IMR-90 (cell line): ENCODE data around the gene SREBF2. TPM values are rescaled to one million over a fixed set of nuclear protein-coding genes. Genes with fewer than 3 reads are reported as not detected.

Source experiments
- ATAC-seq: fragments of 200-7000 bp; cut with Tn5 transposase; 2 replicates; pipeline ENCODE4 v1.9.1; 2020; ENCODE audit warnings: low read depth, mild to moderate bottlenecking, moderate library complexity
- BruUV-seq: library from RNA; stranded (reverse); fragments of 400-500 nt; replicated peaks from 2 replicates; lab custom pipeline; 2021; lab: Mats Ljungman, UMichigan
- CTCF ChIA-PET: fragments of 300-600 bp; formaldehyde crosslinking; extraction: SDS; loops from one replicate; lab custom pipeline; 2021; ENCODE audit warnings: antibody characterized with exemption; lab: Yijun Ruan, JAX
- POLR2A ChIA-PET: fragments of 300-600 bp; sonication (Branson Sonifier 250); formaldehyde crosslinking; loops from one replicate; lab custom pipeline; 2022; ENCODE audit warnings: antibody characterized with exemption; ENCODE audit not compliant: unreplicated experiment; lab: Charles Lee
- DNase-seq: peaks from one replicate; pipeline ENCODE4 v3.0.0; 2013
- H2AFZ ChIP-seq: replicated peaks from 2 replicates; pipeline ENCODE3; 2013; ENCODE audit warnings: low read length, mild to moderate bottlenecking; ENCODE audit not compliant: poor library complexity
- H2AK5ac ChIP-seq: 2 replicates; pipeline ENCODE4 v1.6.1; 2013; ENCODE audit warnings: low read depth, low read length, inconsistent platforms
- H2AK9ac ChIP-seq: replicated peaks from 2 replicates; pipeline ENCODE3; 2013; ENCODE audit warnings: mild to moderate bottlenecking, low read depth, low read length, moderate library complexity; ENCODE audit not compliant: poor library complexity
- H2BK120ac ChIP-seq: 2 replicates; pipeline ENCODE4 v1.6.1; 2013; ENCODE audit warnings: low read depth, low read length, inconsistent platforms
- H2BK15ac ChIP-seq: 3 replicates; pipeline ENCODE4 v1.6.1; 2013; ENCODE audit warnings: low read depth, low read length, inconsistent platforms
- H2BK20ac ChIP-seq: 2 replicates; pipeline ENCODE4 v1.6.1; 2013; ENCODE audit warnings: low read depth, mild to moderate bottlenecking, inconsistent platforms, low read length, moderate library complexity
- H2BK5ac ChIP-seq: 2 replicates; pipeline ENCODE4 v1.6.1; 2013; ENCODE audit warnings: mild to moderate bottlenecking, low read depth, low read length, inconsistent platforms; ENCODE audit not compliant: poor library complexity, severe bottlenecking
- H3K14ac ChIP-seq: replicated peaks from 2 replicates; pipeline ENCODE4 v1.6.1; 2013; ENCODE audit warnings: low read depth, low read length, inconsistent platforms
- H3K18ac ChIP-seq: 2 replicates; pipeline ENCODE4 v1.6.1; 2013; ENCODE audit warnings: low read depth, low read length, control low read depth
- H3K23ac ChIP-seq: 2 replicates; pipeline ENCODE4 v1.6.1; 2013; ENCODE audit warnings: low read depth, low read length, inconsistent platforms
- H3K27ac ChIP-seq: 2 replicates; pipeline ENCODE4 v1.5.1; 2013; ENCODE audit warnings: mild to moderate bottlenecking, control low read depth, low read length; ENCODE audit not compliant: insufficient read depth
- H3K27me3 ChIP-seq: 2 replicates; pipeline ENCODE4 v1.6.1; 2013; ENCODE audit warnings: low read length; ENCODE audit not compliant: control insufficient read depth, insufficient read depth
- H3K36me3 ChIP-seq: 2 replicates; pipeline ENCODE4 v1.6.1; 2013; ENCODE audit warnings: low read length, mixed read lengths; ENCODE audit not compliant: control insufficient read depth, insufficient read depth
- H3K4ac ChIP-seq: 2 replicates; pipeline ENCODE4 v1.6.1; 2013; ENCODE audit warnings: low read depth, low read length, inconsistent platforms
- H3K4me1 ChIP-seq: 2 replicates; pipeline ENCODE4 v1.6.1; 2013; ENCODE audit warnings: low read length, mixed read lengths; ENCODE audit not compliant: control insufficient read depth, insufficient read depth
- H3K4me2 ChIP-seq: 2 replicates; pipeline ENCODE4 v1.6.1; 2013; ENCODE audit warnings: low read depth, mild to moderate bottlenecking, control low read depth, low read length, moderate library complexity
- H3K4me3 ChIP-seq: 2 replicates; pipeline ENCODE4 v1.5.1; 2013; ENCODE audit warnings: low read depth, mild to moderate bottlenecking, control low read depth, low read length, moderate library complexity; ENCODE audit not compliant: insufficient read depth
- H3K56ac ChIP-seq: 2 replicates; pipeline ENCODE4 v1.6.1; 2013; ENCODE audit warnings: low read length, inconsistent platforms; ENCODE audit not compliant: insufficient read depth; ENCODE audit errors: extremely low read depth
- H3K79me1 ChIP-seq, 2 experiments: 2 replicates each; pipeline ENCODE4 v1.6.1; 2013; ENCODE audit warnings: low read length in 2 of 2, inconsistent platforms in 1 of 2, low read depth in 1 of 2
- H3K9ac ChIP-seq: 2 replicates; pipeline ENCODE4 v1.6.1; 2013; ENCODE audit warnings: low read depth, low read length, control low read depth
- H3K9me1 ChIP-seq: 2 replicates; pipeline ENCODE4 v1.6.1; 2013; ENCODE audit warnings: low read length, inconsistent platforms; ENCODE audit not compliant: insufficient read depth
- H3K9me3 ChIP-seq: 2 replicates; pipeline ENCODE4 v1.6.1; 2013; ENCODE audit warnings: low read length; ENCODE audit not compliant: control insufficient read depth, insufficient read depth
- H4K20me1 ChIP-seq: 2 replicates; pipeline ENCODE4 v1.6.1; 2013; ENCODE audit warnings: low read length, inconsistent platforms; ENCODE audit not compliant: insufficient read depth
- H4K5ac ChIP-seq: 2 replicates; pipeline ENCODE4 v1.6.1; 2013; ENCODE audit warnings: mild to moderate bottlenecking, low read depth, low read length, control low read depth
- H4K8ac ChIP-seq, 2 experiments: 2 replicates each; pipeline ENCODE4 v1.6.1; 2013; ENCODE audit warnings: low read depth in 2 of 2, low read length in 2 of 2, control low read depth in 1 of 2, inconsistent platforms in 1 of 2
- H4K91ac ChIP-seq: 2 replicates; pipeline ENCODE4 v1.6.1; 2013; ENCODE audit warnings: low read depth, low read length, inconsistent platforms; ENCODE audit not compliant: insufficient read depth
- CEBPB ChIP-seq: IDR thresholded peaks from 2 replicates; pipeline ENCODE4 v1.6.1; 2012; ENCODE audit warnings: low read depth, low read length, improper control_type of control experiment
- FOS ChIP-seq: fragments of 150-350 bp; IDR thresholded peaks from 2 replicates; pipeline ENCODE4 v1.6.1; 2016; ENCODE audit warnings: low read depth, low read length
- RCOR1 ChIP-seq: IDR thresholded peaks from 2 replicates; pipeline ENCODE4 v1.6.1; 2012; ENCODE audit warnings: mild to moderate bottlenecking, low read length, improper control_type of control experiment; ENCODE audit not compliant: insufficient replicate concordance
- RFX5 ChIP-seq: IDR thresholded peaks from 2 replicates; pipeline ENCODE4 v1.8.0; 2012; ENCODE audit warnings: low read depth, mild to moderate bottlenecking, low read length, moderate library complexity
- SMC3 ChIP-seq: fragments of 150-350 bp; IDR thresholded peaks from 2 replicates; pipeline ENCODE4 v1.6.1; 2016; ENCODE audit warnings: low read depth, mild to moderate bottlenecking, antibody characterized with exemption, low read length, moderate library complexity
- WGBS, 2 experiments: methylation state at CpG; one replicate each; pipeline versions ENCODE4 v1.1.5 to v1.1.7; 2013; ENCODE audit warnings: missing lambda C conversion rate in 2 of 2; ENCODE audit not compliant: insufficient read length in 1 of 2; ENCODE audit errors: extremely low coverage in 2 of 2; 5-methylcytosine and 5-hydroxymethylcytosine counted together
- dilution Hi-C: fragments of 300-500 bp; cut with HindIII; formaldehyde crosslinking; loops from one replicate; pipeline ENCODE4 v1.14.3; 2018; ENCODE audit warnings: low sequenced_read_pairs; ENCODE audit not compliant: unreplicated experiment
- in situ Hi-C: fragments of 300-500 bp; cut with MboI; formaldehyde crosslinking; loops from 3 replicates; pipeline ENCODE4 v1.14.3; 2019; ENCODE audit warnings: low sequenced_read_pairs, inconsistent platforms, mixed read lengths
- intact Hi-C: fragments of 100-400 bp; cut with micrococcal nuclease; formaldehyde crosslinking; loops from 2 replicates; pipeline ENCODE4 v1.10.0; 2022
- polyA plus RNA-seq, 3 experiments: library from polyadenylated mRNA; depleted of rRNA; stranded (reverse); fragments of >200 nt; gene quantifications; 2 replicates each; pipeline ENCODE4 v1.2.3, GENCODE V29; 2012; ENCODE audit warnings: low replicate concordance in 1 of 3
- total RNA-seq: library from RNA; depleted of rRNA; stranded (reverse); fragments of >200 nt; gene quantifications from 2 replicates; pipeline ENCODE4 v1.2.3, GENCODE V29; 2012

The SREBF2 gene
- total and polyA plus RNA-seq, 2 of the 4 experiments (the other 2 are of a cell fraction): 8.1 to 47.4 TPM

GRCh38 chr22:41923595-41924276 is 90.8 kb downstream of the SREBF2 start:
- ATAC-seq: no peak
- Histone ChIP-seq H3K4me3 (no peak overlapping the region), H4K20me1 (no peaks in the 10 kb centered on the region), H4K91ac (no peak overlapping the region), H3K79me1 (no peaks in the 10 kb centered on the region), H3K27me3 (peaks cover 23% of the 10 kb centered on the region), H3K4me1 (no peaks in the 10 kb centered on the region), H3K4me2 (no peak overlapping the region), H3K27ac (no peak overlapping the region), H4K5ac (no peak overlapping the region), H3K9me1 (no peaks in the 10 kb centered on the region), H2BK20ac (no peak overlapping the region), H2BK120ac (no peak overlapping the region), H2AK5ac (no peak overlapping the region), H2AFZ (no peak overlapping the region), H2BK15ac (no peak overlapping the region), H3K4ac (no peak overlapping the region), H3K36me3 (no peaks in the 10 kb centered on the region), H2AK9ac (no peak overlapping the region), H3K23ac (no peak overlapping the region), H3K9ac (no peak overlapping the region), H3K18ac (no peak overlapping the region), H3K56ac (no peak overlapping the region; the same call in 1 of the 2 replicates), H2BK5ac (no peak overlapping the region), H3K14ac (no peak overlapping the region), H3K9me3 (no peaks in the 10 kb centered on the region), H4K8ac (no peak overlapping the region)
- intact Hi-C loops: no loop called here
- in situ Hi-C loops: no loop called here
- WGBS, 2 experiments: 64% methylated on average over 2 of the region's 14 CpGs; no CpG with 5 or more reads in 1 of the 2 experiments
- ChIA-PET CTCF (interaction anchor here (1.3 kb wide), 1 partner anchor 17 kb away, joined by 3 read pairs; no protein-coding TSS in a partner anchor), POLR2A (no interaction called here)
- BruUV-seq: no TSS peak
- dilution Hi-C loops: no loop called here
- TF ChIP-seq RFX5 (no peak), SMC3 (no peak), CEBPB (no peak), FOS (no peak), RCOR1 (no peak)
- no peak for DNase-seq
